ENCODE data around the gene CUX1. TPM values are rescaled to one million over a fixed set of nuclear protein-coding genes. Genes with fewer than 3 reads are reported as not detected.

Gene CUX1
- total and polyA plus RNA-seq, 4 donors = 40.5 to 138 (median 69.1) TPM

DNA sequence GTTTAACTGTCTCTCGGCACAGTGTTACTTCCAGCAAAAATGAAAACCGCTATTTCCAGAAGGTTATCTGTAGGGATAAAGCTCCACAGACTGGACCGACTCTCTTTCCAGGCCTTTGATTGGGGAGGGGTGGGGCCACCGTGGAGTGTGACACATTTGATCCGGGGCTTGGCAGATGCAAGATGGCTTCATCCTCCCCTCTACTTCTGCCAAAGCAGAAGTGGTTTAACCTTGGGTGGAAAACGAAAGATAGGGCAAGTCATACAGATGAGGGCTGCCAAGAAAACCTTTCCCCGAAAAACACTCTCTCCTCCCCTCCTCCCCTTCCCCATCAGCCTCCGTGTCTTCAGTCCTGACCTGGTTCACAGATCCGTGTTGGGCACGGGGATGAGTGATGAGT, 329.6 kb downstream of the CUX1 start:
- Histone ChIP-seq H3K4me3 (no peak overlapping the region), H3K4me1 (ENCODE audit: control insufficient read depth in 5 of 5, insufficient read depth in 5 of 5, low read length in 5 of 5) (peaks cover 0 to 2% (median 0%) of the 10 kb centered on the region in 5 donors), H3K36me3 (ENCODE audit: control insufficient read depth in 4 of 4, insufficient read depth in 4 of 4, low read length in 4 of 4) (peaks cover 0 to 4% (median 0%) of the 10 kb centered on the region in 4 donors), H3K9ac (ENCODE audit: insufficient read depth in 1 of 2, low read length in 2 of 2) (no peak overlapping the region), H3K27ac (ENCODE audit: low read depth in 1 of 2, low read length in 1 of 2) (peak overlapping the region in 1 of 2 donors; percentile 34), H3K9me3 (ENCODE audit: control insufficient read depth in 4 of 4, insufficient read depth in 3 of 4, low read length in 3 of 4) (no peaks in the 10 kb centered on the region), H3K27me3 (ENCODE audit: control insufficient read depth in 3 of 3, insufficient read depth in 3 of 3, low read length in 2 of 3) (no peaks in the 10 kb centered on the region)
- ATAC-seq (ENCODE audit: insufficient read depth, low FRiP score) (peak; percentile 47), DNase-seq (peak in 1 of 3 donors; percentile 23)
- TF ChIP-seq, protein P1, sequence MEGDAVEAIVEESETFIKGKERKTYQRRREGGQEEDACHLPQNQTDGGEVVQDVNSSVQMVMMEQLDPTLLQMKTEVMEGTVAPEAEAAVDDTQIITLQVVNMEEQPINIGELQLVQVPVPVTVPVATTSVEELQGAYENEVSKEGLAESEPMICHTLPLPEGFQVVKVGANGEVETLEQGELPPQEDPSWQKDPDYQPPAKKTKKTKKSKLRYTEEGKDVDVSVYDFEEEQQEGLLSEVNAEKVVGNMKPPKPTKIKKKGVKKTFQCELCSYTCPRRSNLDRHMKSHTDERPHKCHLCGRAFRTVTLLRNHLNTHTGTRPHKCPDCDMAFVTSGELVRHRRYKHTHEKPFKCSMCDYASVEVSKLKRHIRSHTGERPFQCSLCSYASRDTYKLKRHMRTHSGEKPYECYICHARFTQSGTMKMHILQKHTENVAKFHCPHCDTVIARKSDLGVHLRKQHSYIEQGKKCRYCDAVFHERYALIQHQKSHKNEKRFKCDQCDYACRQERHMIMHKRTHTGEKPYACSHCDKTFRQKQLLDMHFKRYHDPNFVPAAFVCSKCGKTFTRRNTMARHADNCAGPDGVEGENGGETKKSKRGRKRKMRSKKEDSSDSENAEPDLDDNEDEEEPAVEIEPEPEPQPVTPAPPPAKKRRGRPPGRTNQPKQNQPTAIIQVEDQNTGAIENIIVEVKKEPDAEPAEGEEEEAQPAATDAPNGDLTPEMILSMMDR (IDR thresholded peaks at IDR 0.05; ENCODE audit: control extremely low read depth, extremely low read depth) = no peak
- WGBS, 2 donors = 42 to 56% methylated on average over 10 of the region's 10 CpGs

GRCh38 chr7:102148799-102149198, 331.4 kb downstream of the CUX1 start:
- Histone ChIP-seq H3K4me3 (no peak overlapping the region), H3K27ac (ENCODE audit: low read depth in 1 of 2, low read length in 1 of 2) (no peak overlapping the region), H3K27me3 (ENCODE audit: control insufficient read depth in 3 of 3, insufficient read depth in 3 of 3, low read length in 2 of 3) (no peaks in the 10 kb centered on the region), H3K4me1 (ENCODE audit: control insufficient read depth in 5 of 5, insufficient read depth in 5 of 5, low read length in 5 of 5) (peaks cover 0 to 5% (median 0%) of the 10 kb centered on the region in 5 donors), H3K9ac (ENCODE audit: insufficient read depth in 1 of 2, low read length in 2 of 2) (no peak overlapping the region), H3K36me3 (ENCODE audit: control insufficient read depth in 4 of 4, insufficient read depth in 4 of 4, low read length in 4 of 4) (peaks cover 0 to 9% (median 0%) of the 10 kb centered on the region in 4 donors), H3K9me3 (ENCODE audit: control insufficient read depth in 4 of 4, insufficient read depth in 3 of 4, low read length in 3 of 4) (no peaks in the 10 kb centered on the region)
- 84 to 96% methylated on average over 9 of the region's 9 CpGs for WGBS, 2 donors
- TF ChIP-seq, protein P1 (IDR thresholded peaks at IDR 0.05; ENCODE audit: control extremely low read depth, extremely low read depth) = no peak
- no peak for DNase-seq
- ATAC-seq (ENCODE audit: insufficient read depth, low FRiP score) = no peak

DNA sequence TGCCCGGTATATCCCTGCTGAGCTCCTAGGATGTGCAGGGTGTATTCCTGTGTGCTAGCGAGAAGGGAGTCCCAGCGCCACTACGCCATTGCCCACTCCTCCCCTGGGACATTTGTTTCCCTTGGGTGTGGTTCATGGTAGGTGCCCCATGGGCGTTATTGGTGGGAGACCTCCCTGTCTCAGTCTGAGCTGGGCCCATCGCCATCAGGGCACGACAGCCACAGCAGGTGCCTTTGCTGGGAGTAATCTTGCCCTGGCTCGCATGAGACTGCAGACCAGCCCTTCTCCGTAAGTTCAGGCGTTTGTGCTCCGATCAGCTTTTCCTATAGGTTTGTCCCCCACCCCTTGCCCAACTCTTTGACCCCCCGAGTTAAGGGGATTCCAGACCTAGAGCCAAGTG, 332.0 kb downstream of the CUX1 start:
- Histone ChIP-seq H3K9ac (ENCODE audit: insufficient read depth in 1 of 2, low read length in 2 of 2) (no peak overlapping the region), H3K4me1 (ENCODE audit: control insufficient read depth in 5 of 5, insufficient read depth in 5 of 5, low read length in 5 of 5) (peaks cover 0 to 6% (median 0%) of the 10 kb centered on the region in 5 donors), H3K9me3 (ENCODE audit: control insufficient read depth in 4 of 4, insufficient read depth in 3 of 4, low read length in 3 of 4) (no peaks in the 10 kb centered on the region), H3K4me3 (no peak overlapping the region), H3K27ac (ENCODE audit: low read depth in 1 of 2, low read length in 1 of 2) (no peak overlapping the region), H3K36me3 (ENCODE audit: control insufficient read depth in 4 of 4, insufficient read depth in 4 of 4, low read length in 4 of 4) (peaks cover 0 to 9% (median 1%) of the 10 kb centered on the region in 4 donors), H3K27me3 (ENCODE audit: control insufficient read depth in 3 of 3, insufficient read depth in 3 of 3, low read length in 2 of 3) (no peaks in the 10 kb centered on the region)
- TF ChIP-seq, protein P1 (IDR thresholded peaks at IDR 0.05; ENCODE audit: control extremely low read depth, extremely low read depth) = no peak
- DNase-seq (no peak), ATAC-seq (ENCODE audit: insufficient read depth, low FRiP score) (no peak)
- 96% methylated on average over 12 of the region's 12 CpGs for WGBS, 2 donors

DNA sequence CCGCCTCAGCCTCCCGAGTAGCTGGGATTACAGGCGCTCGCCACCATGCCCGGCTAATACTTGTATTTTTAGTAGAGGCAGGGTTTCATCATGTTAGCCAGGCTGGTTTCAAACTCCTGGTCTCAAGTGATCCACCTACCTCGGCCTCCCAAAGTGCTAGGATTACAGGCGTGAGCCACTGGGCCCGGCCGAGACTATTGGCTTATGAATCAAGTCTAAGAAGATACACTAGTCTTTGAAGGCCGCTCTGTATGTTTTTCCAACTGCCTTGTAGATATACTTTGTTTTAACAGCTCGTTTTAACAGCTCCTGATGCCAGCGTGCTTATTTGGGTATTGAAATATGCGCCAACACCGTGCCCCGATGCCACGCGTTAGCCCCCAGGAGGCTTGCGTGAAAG, 332.8 kb downstream of the CUX1 start:
- DNase-seq (no peak), ATAC-seq (ENCODE audit: insufficient read depth, low FRiP score) (no peak)
- Histone ChIP-seq H3K36me3 (ENCODE audit: control insufficient read depth in 4 of 4, insufficient read depth in 4 of 4, low read length in 4 of 4) (peaks cover 0 to 9% (median 1%) of the 10 kb centered on the region in 4 donors), H3K27me3 (ENCODE audit: control insufficient read depth in 3 of 3, insufficient read depth in 3 of 3, low read length in 2 of 3) (no peaks in the 10 kb centered on the region), H3K4me1 (ENCODE audit: control insufficient read depth in 5 of 5, insufficient read depth in 5 of 5, low read length in 5 of 5) (peaks cover 0 to 6% (median 0%) of the 10 kb centered on the region in 5 donors), H3K4me3 (no peak overlapping the region), H3K9me3 (ENCODE audit: control insufficient read depth in 4 of 4, insufficient read depth in 3 of 4, low read length in 3 of 4) (no peaks in the 10 kb centered on the region), H3K27ac (ENCODE audit: low read depth in 1 of 2, low read length in 1 of 2) (no peak overlapping the region), H3K9ac (ENCODE audit: insufficient read depth in 1 of 2, low read length in 2 of 2) (no peak overlapping the region)
- TF ChIP-seq, protein P1 (IDR thresholded peaks at IDR 0.05; ENCODE audit: control extremely low read depth, extremely low read depth) = no peak
- 97% methylated on average over 18 of the region's 18 CpGs for WGBS, 2 donors
